Uterus (tissue), 4 donors: Measurements from ENCODE around the gene COPZ1. TPM values are rescaled to one million over a fixed set of nuclear protein-coding genes. Genes with fewer than 3 reads are reported as not detected.

Source experiments
- DNase-seq, 2 donors: peaks; one replicate each; pipeline ENCODE4 v3.0.0-alpha.2; 2019 to 2020
- H3K27ac ChIP-seq, 2 donors: fragments of 200-600 bp; sonication (generic); 1 replicate in 1 of 2; 2 replicates in 1 of 2; pipeline ENCODE4 v1.5.1; 2016 to 2018
- H3K27me3 ChIP-seq, 2 donors: fragments of 200-600 bp; sonication (generic); one replicate each; pipeline ENCODE4 v1.5.1; 2018 to 2019; ENCODE audit warnings: control low read depth in 1 of 2
- H3K36me3 ChIP-seq, 2 donors: fragments of 200-600 bp; sonication (generic); one replicate each; pipeline ENCODE4 v1.5.1; 2019; ENCODE audit warnings: control low read depth in 1 of 2
- H3K4me1 ChIP-seq, 2 donors: fragments of 200-600 bp; sonication (generic); one replicate each; pipeline ENCODE4 v1.5.1; 2018 to 2019; ENCODE audit warnings: control low read depth in 1 of 2
- H3K4me3 ChIP-seq, 2 donors: fragments of 200-600 bp; sonication (generic); 1 replicate in 1 of 2; 2 replicates in 1 of 2; pipeline ENCODE4 v1.5.1; 2018 to 2019; ENCODE audit warnings: mild to moderate bottlenecking in 1 of 2
- H3K9me3 ChIP-seq, 2 donors: fragments of 200-600 bp; sonication (generic); one replicate each; pipeline ENCODE4 v1.5.1; 2019; ENCODE audit warnings: control low read depth in 1 of 2
- CTCF ChIP-seq, 4 experiments: fragments of 200-600 bp in 2 of 4; fragments of 450-650 bp in 2 of 4; sonication (generic) in 2 of 4; IDR thresholded peaks; one replicate each; pipeline ENCODE4 v1.5.1; 2016 to 2019; ENCODE audit warnings: antibody characterized with exemption in 4 of 4, mild to moderate bottlenecking in 2 of 4, moderate library complexity in 1 of 4
- POLR2A ChIP-seq, 2 donors: fragments of 450-650 bp; IDR thresholded peaks; one replicate each; pipeline ENCODE4 v1.6.1; 2016; ENCODE audit warnings: antibody characterized with exemption in 2 of 2, mild to moderate bottlenecking in 1 of 2, moderate library complexity in 1 of 2
- intact Hi-C: fragments of 100-400 bp; cut with DNase I; formaldehyde crosslinking; loops from one replicate; pipeline ENCODE4 v1.15.1; 2023; ENCODE audit warnings: low total_unique reads
- total RNA-seq, 4 donors: library from RNA; depleted of rRNA in 3 of 4; stranded (reverse); fragments of >200 nt in 3 of 4; gene quantifications; one replicate each; pipeline versions ENCODE4 v1.1.0 to v1.2.4, GENCODE V29; 2014 to 2023
- donor health status: DM: yes; HTN: yes; CAD: no.

Gene COPZ1
- total RNA-seq, 4 donors from 2014 or later = 32.3 to 141 (median 120) TPM

GRCh38 chr12:54358191-54358944 lies 33.4 kb downstream of the COPZ1 start:
- Histone ChIP-seq H3K4me1 (peaks cover 0 to 4% of the 10 kb centered on the region in 2 donors), H3K9me3 (no peaks in the 10 kb centered on the region), H3K27me3 (no peaks in the 10 kb centered on the region), H3K36me3 (no peaks in the 10 kb centered on the region), H3K4me3 (peak overlapping the region; percentile 47 to 49), H3K27ac (peak overlapping the region; percentile 96 to 97)
- DNase-seq = no peak
- intact Hi-C loops = no loop called here
- TF ChIP-seq POLR2A (IDR thresholded peaks at IDR 0.05) = no peak
- no peak for TF ChIP-seq CTCF (IDR thresholded peaks at IDR 0.05)

GRCh38 chr12:54358945-54359761 lies 34.2 kb downstream of the COPZ1 start:
- peaks cover 0 to 4% of the 10 kb centered on the region in 2 donors for H3K4me1 ChIP-seq

GRCh38 chr12:54359762-54360351 lies 34.9 kb downstream of the COPZ1 start:
- Histone ChIP-seq H3K27me3 (no peaks in the 10 kb centered on the region), H3K9me3 (no peaks in the 10 kb centered on the region), H3K4me3 (peak overlapping the region in 1 of 2 donors; percentile 49), H3K27ac (peak overlapping the region; percentile 96 to 97), H3K36me3 (no peaks in the 10 kb centered on the region), H3K4me1 (peaks cover 0 to 4% of the 10 kb centered on the region in 2 donors)
- DNase-seq = no peak
- TF ChIP-seq CTCF (IDR thresholded peaks at IDR 0.05) (no peak), POLR2A (IDR thresholded peaks at IDR 0.05) (no peak)
- intact Hi-C loops = loop anchor here (10.0 kb wide), 1 partner anchor 65 kb away; no protein-coding TSS in a partner anchor

More at GRCh38 chr12:54358945-54359761, 34.2 kb downstream of the COPZ1 start:
- H3K27ac ChIP-seq = peak overlapping the region; percentile 96 to 97
- TF ChIP-seq POLR2A (IDR thresholded peaks at IDR 0.05) (peak; percentile 18 to 36), CTCF (IDR thresholded peaks at IDR 0.05) (peak in 1 of 4 experiments; percentile 4)
- intact Hi-C loops = no loop called here
- H3K27me3 ChIP-seq = no peaks in the 10 kb centered on the region
- no peaks in the 10 kb centered on the region for H3K36me3 ChIP-seq
- DNase-seq = peak; percentile 97 to 98
- no peaks in the 10 kb centered on the region for H3K9me3 ChIP-seq
- H3K4me3 ChIP-seq = peak overlapping the region; percentile 47 to 49

- peak; percentile 83 to 89 for DNase-seq
- Histone ChIP-seq H3K27me3 (no peaks in the 10 kb centered on the region), H3K36me3 (no peaks in the 10 kb centered on the region), H3K4me1 (peaks cover 0 to 4% of the 10 kb centered on the region in 2 donors), H3K27ac (peak overlapping the region; percentile 96 to 97), H3K4me3 (no peak overlapping the region), H3K9me3 (no peaks in the 10 kb centered on the region)
- intact Hi-C loops = loop anchor here (10.0 kb wide), 1 partner anchor 66 kb away; no protein-coding TSS in a partner anchor
- TF ChIP-seq CTCF (IDR thresholded peaks at IDR 0.05) (peak; percentile 82 to 92 (median 87)), POLR2A (IDR thresholded peaks at IDR 0.05) (no peak)
Observed at GRCh38 chr12:54360717-54361456, 36.0 kb downstream of the COPZ1 start.
